Naive thymus-derived CD4-positive, alpha-beta T cell (primary cell): ENCODE data around the gene HOXD4. TPM values are rescaled to one million over a fixed set of nuclear protein-coding genes. Genes with fewer than 3 reads are reported as not detected.
A peak's percentile ranks its signal among the peaks of the same experiment; 100 is the strongest.

Experiments
- ATAC-seq: fragments of 150-1000 bp; cut with Tn5 transposase; 2 replicates; pipeline ENCODE4 v1.10.0; 2021; ENCODE audit warnings: mild to moderate bottlenecking, moderate library complexity
- CTCF ChIA-PET: fragments of 350-600 bp; sonication (Branson Sonifier 250); formaldehyde crosslinking; loops from one replicate; lab custom pipeline; 2021; ENCODE audit warnings: antibody characterized with exemption; lab: Charles Lee
- POLR2A ChIA-PET: fragments of 350-600 bp; sonication (Branson Sonifier 250); formaldehyde crosslinking; loops from one replicate; lab custom pipeline; 2021; ENCODE audit warnings: antibody characterized with exemption, inconsistent platforms; lab: Charles Lee
- DNase-seq, 9 donors: peaks; one replicate each; pipeline versions ENCODE4 v3.0.0 to v3.0.0-alpha.2; 2020 to 2022; ENCODE audit warnings: mixed read lengths in 1 of 9
- H3K27ac ChIP-seq: one replicate; pipeline ENCODE4 v1.7.0; 2013; ENCODE audit warnings: mild to moderate bottlenecking, low read depth, low read length, moderate library complexity
- H3K27me3 ChIP-seq, 2 donors: one replicate each; pipeline ENCODE4 v1.7.0; 2013; ENCODE audit warnings: low read length in 2 of 2, mild to moderate bottlenecking in 2 of 2, moderate library complexity in 2 of 2; ENCODE audit not compliant: control insufficient read depth in 2 of 2, insufficient read depth in 2 of 2
- H3K36me3 ChIP-seq, 3 experiments: 1 replicate in 2 of 3; 2 replicates in 1 of 3; pipeline ENCODE4 v1.7.0; 2013; ENCODE audit warnings: low read length in 3 of 3, mild to moderate bottlenecking in 3 of 3, moderate library complexity in 1 of 3; ENCODE audit not compliant: insufficient read depth in 3 of 3, control insufficient read depth in 2 of 3
- H3K4me1 ChIP-seq, 2 donors: one replicate each; pipeline ENCODE4 v1.7.0; 2013; ENCODE audit warnings: low read length in 2 of 2, mild to moderate bottlenecking in 2 of 2, moderate library complexity in 1 of 2; ENCODE audit not compliant: control insufficient read depth in 2 of 2, insufficient read depth in 2 of 2
- H3K4me3 ChIP-seq: 2 replicates; pipeline ENCODE4 v1.7.0; 2013; ENCODE audit warnings: mild to moderate bottlenecking, low read length
- H3K9me3 ChIP-seq, 3 experiments: 1 replicate in 2 of 3; 2 replicates in 1 of 3; pipeline ENCODE4 v1.7.0; 2013; ENCODE audit warnings: low read length in 3 of 3; ENCODE audit not compliant: control insufficient read depth in 2 of 3
- H3K27ac Mint-ChIP-seq, 9 donors: one replicate each; pipeline ENCODE4 v1.8.0; 2020 to 2022; ENCODE audit warnings: mixed read lengths in 9 of 9, mild to moderate bottlenecking in 8 of 9, moderate library complexity in 5 of 9, inconsistent platforms in 2 of 9
- H3K27me3 Mint-ChIP-seq, 5 donors: one replicate each; pipeline ENCODE4 v1.8.0; 2021 to 2022; ENCODE audit warnings: mixed read lengths in 5 of 5, mild to moderate bottlenecking in 1 of 5
- H3K36me3 Mint-ChIP-seq, 5 donors: one replicate each; pipeline ENCODE4 v1.8.0; 2020 to 2022; ENCODE audit warnings: mixed read lengths in 5 of 5, mild to moderate bottlenecking in 3 of 5, inconsistent platforms in 1 of 5
- H3K4me1 Mint-ChIP-seq, 7 donors: one replicate each; pipeline ENCODE4 v1.8.0; 2020 to 2022; ENCODE audit warnings: mixed read lengths in 7 of 7, mild to moderate bottlenecking in 3 of 7, inconsistent platforms in 1 of 7
- H3K4me3 Mint-ChIP-seq, 10 donors: one replicate each; pipeline ENCODE4 v1.8.0; 2020 to 2022; ENCODE audit warnings: mild to moderate bottlenecking in 10 of 10, mixed read lengths in 10 of 10, moderate library complexity in 6 of 10, inconsistent platforms in 2 of 10
- H3K9me3 Mint-ChIP-seq, 11 donors: one replicate each; pipeline ENCODE4 v1.8.0; 2020 to 2022; ENCODE audit warnings: mixed read lengths in 11 of 11, mild to moderate bottlenecking in 4 of 11, inconsistent platforms in 1 of 11, moderate library complexity in 1 of 11
- intact Hi-C, 2 donors: fragments of 100-400 bp; cut with micrococcal nuclease; formaldehyde crosslinking; loops; one replicate each; pipeline ENCODE4 v1.15.1; 2023
- polyA plus RNA-seq, 2 donors: library from polyadenylated mRNA; unstranded; fragments of 300-500 nt; fragmentation: Illumina TruSeq; gene quantifications; one replicate each; pipeline ENCODE4 v1.2.3, GENCODE V29; 2021
- total RNA-seq, 6 experiments: library from RNA in 5 of 6; stranded (reverse) in 5 of 6; gene quantifications; 1 replicate in 5 of 6; 2 replicates in 1 of 6; pipeline ENCODE4 v1.2.3 and lab custom pipeline; 2021 to 2026

The HOXD4 gene
- total RNA-seq: not detected
- polyA plus RNA-seq: not detected
- total RNA-seq (lab: John Stamatoyannopoulos, UW): not detected

DNA sequence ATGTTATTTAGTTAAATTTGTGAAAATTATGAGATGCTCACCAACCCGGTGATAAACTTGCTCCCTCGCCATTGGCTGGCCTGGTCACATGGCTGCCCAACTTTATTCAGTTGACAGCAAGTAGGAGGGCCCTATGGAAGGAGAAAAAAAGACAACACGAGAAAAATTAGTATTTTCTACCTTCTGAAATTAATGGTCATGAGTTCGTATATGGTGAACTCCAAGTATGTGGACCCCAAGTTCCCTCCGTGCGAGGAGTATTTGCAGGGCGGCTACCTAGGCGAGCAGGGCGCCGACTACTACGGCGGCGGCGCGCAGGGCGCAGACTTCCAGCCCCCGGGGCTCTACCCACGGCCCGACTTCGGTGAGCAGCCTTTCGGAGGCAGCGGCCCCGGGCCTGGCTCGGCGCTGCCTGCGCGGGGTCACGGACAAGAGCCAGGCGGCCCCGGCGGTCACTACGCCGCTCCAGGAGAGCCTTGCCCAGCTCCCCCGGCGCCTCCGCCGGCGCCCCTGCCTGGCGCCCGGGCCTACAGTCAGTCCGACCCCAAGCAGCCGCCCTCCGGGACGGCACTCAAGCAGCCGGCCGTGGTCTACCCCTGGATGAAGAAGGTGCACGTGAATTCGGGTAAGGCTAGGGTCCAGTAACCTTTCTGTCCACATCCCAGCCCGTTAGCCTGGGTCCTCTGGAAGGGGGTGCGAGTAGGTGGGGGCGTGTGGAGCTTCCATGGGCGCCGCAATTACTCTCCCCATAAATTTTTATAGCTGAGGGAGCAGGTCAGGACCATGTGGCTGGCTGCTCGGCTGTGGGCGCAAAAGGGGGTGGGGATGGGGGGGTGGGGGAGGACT is at the start of gene HOXD4:
Gene HOXD4 (plus strand): TSS at position 109 of the 846 bp plus-strand sequence. CDS start 84 bp downstream, at position 193.
- H3K4me3 ChIP-seq: no peak within 1 kb of the TSS
- POLR2A ChIA-PET: no interaction called here
- H3K36me3 Mint-ChIP-seq: no peaks in the 10 kb centered on the region
- H3K9me3 Mint-ChIP-seq: peaks cover 0 to 7% (median 0%) of the 10 kb centered on the region in 11 donors
- peaks cover 0 to 16% (median 8%) of the 10 kb centered on the region in 7 donors for H3K4me1 Mint-ChIP-seq
- H3K27ac ChIP-seq: no peak within 1 kb of the TSS
- peak within 1 kb of the TSS in 5 of 10 donors; percentile 2 to 23 (median 15) for H3K4me3 Mint-ChIP-seq
- CTCF ChIA-PET: no interaction called here
- no peaks in the 10 kb centered on the region for H3K4me1 ChIP-seq
- DNase-seq (no peak), ATAC-seq (no peak)
- no peaks in the 10 kb centered on the region for H3K9me3 ChIP-seq
- peaks cover 10 to 45% of the 10 kb centered on the region in 2 donors for H3K27me3 ChIP-seq
- no peak within 1 kb of the TSS for H3K27ac Mint-ChIP-seq
- intact Hi-C loops: no loop called here
- peaks cover 79 to 95% (median 86%) of the 10 kb centered on the region in 5 donors for H3K27me3 Mint-ChIP-seq
- H3K36me3 ChIP-seq: no peaks in the 10 kb centered on the region

DNA sequence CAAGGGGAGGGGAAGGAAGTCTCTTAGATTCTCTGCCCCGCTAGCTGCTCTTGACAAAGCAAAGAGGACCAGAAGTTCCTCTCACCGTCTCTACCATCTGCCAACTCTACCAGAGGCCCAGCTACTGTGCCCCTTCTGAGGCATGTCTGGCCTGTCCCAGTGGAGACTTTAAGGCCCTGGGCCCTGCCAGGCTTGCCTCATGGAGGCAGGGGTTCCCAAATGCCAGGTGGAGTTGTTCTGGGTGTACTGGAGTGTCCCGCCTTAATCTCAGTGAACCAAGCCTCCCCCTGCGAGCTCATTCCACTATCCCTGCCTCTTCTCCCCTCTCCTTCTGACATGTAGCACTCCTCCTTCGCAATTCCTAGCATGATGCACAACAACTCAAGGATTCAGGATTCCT is 49.5 kb upstream of the HOXD4 start:
- Histone ChIP-seq H3K4me1 (peaks cover 7 to 17% of the 10 kb centered on the region in 2 donors), H3K4me3 (no peak overlapping the region), H3K36me3 (no peaks in the 10 kb centered on the region), H3K27ac (no peak overlapping the region), H3K27me3 (peaks cover 22 to 53% of the 10 kb centered on the region in 2 donors), H3K9me3 (no peaks in the 10 kb centered on the region)
- no peak for ATAC-seq
- peaks cover 19 to 39% (median 27%) of the 10 kb centered on the region in 7 donors for H3K4me1 Mint-ChIP-seq
- H3K27me3 Mint-ChIP-seq: peaks cover 83 to 92% (median 88%) of the 10 kb centered on the region in 5 donors
- intact Hi-C loops: no loop called here
- ChIA-PET CTCF (no interaction called here), POLR2A (no interaction called here)
- peak in 1 of 9 donors; percentile 12 for DNase-seq
- peaks cover 0 to 5% (median 3%) of the 10 kb centered on the region in 5 donors for H3K36me3 Mint-ChIP-seq
- no peak overlapping the region for H3K4me3 Mint-ChIP-seq
- H3K27ac Mint-ChIP-seq: no peak overlapping the region
- peaks cover 0 to 20% (median 2%) of the 10 kb centered on the region in 11 donors for H3K9me3 Mint-ChIP-seq

DNA sequence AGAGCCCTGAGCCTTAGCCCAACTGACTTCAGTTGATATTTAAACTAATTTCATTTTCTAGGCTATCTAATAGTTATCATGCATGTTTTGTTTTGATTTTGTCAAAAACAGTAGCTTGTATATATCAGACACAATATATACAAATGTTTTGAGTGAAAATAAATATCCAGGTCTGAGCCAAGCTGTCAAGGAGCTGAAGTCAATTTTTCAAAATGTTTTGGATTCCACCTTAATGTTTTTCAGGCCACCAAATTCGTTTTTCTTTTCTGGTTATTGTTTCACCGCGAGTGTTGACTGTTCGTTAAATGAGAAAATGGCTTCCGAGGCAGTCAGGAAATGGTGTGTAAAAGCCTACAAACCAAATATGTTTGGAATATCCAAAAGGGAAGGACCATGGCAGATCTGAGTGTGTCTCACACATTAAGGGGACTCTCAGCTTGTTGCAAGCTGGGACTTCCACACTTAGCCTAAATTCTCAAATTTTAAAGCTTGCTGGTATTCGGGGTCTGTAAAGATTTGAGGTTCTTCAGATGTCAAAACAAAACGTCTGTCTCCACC is 49.0 kb upstream of the HOXD4 start:
- Histone ChIP-seq H3K27me3 (peaks cover 17 to 56% of the 10 kb centered on the region in 2 donors), H3K27ac (no peak overlapping the region), H3K9me3 (no peaks in the 10 kb centered on the region), H3K4me1 (peaks cover 2 to 15% of the 10 kb centered on the region in 2 donors), H3K4me3 (no peak overlapping the region), H3K36me3 (no peaks in the 10 kb centered on the region)
- Mint-ChIP-seq H3K27ac (no peak overlapping the region), H3K4me1 (peaks cover 18 to 38% (median 25%) of the 10 kb centered on the region in 7 donors), H3K9me3 (peaks cover 0 to 20% (median 2%) of the 10 kb centered on the region in 11 donors), H3K4me3 (peak overlapping the region in 1 of 10 donors; percentile 3), H3K27me3 (peaks cover 81 to 92% (median 87%) of the 10 kb centered on the region in 5 donors), H3K36me3 (peaks cover 0 to 5% (median 3%) of the 10 kb centered on the region in 5 donors)
- ChIA-PET CTCF (no interaction called here), POLR2A (interaction anchor here (1.0 kb wide), 1 partner anchor 26 kb away, joined by 3 read pairs; no protein-coding TSS in a partner anchor)
- intact Hi-C loops: no loop called here
- ATAC-seq: no peak
- no peak for DNase-seq

DNA sequence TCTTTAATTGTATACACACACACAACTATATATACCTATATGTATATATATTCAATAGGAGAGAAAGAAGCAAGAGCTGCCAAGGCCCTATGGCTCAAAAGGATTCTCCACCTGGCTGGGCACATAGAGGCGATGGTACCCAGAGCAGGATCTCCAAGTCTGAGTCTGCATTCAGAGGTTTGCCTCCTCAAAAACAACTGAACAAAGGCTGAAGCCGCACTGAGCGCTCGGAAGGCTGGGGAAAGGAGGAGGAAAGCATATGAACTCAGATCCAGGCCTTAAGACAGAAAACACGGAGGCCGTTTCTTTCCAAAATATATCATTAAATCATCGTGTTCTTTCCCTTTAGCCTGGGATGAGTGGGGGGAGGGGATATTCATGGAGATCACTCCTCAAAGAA is 48.2 kb upstream of the HOXD4 start:
- H3K27ac ChIP-seq: no peak overlapping the region
- H3K4me3 Mint-ChIP-seq: peak overlapping the region in 1 of 10 donors; percentile 1
- intact Hi-C loops: no loop called here
- peaks cover 0 to 5% (median 3%) of the 10 kb centered on the region in 5 donors for H3K36me3 Mint-ChIP-seq
- H3K27ac Mint-ChIP-seq: no peak overlapping the region
- ChIA-PET CTCF (no interaction called here), POLR2A (interaction anchor here (1.0 kb wide), 1 partner anchor 25 kb away, joined by 3 read pairs; no protein-coding TSS in a partner anchor)
- no peak overlapping the region for H3K4me3 ChIP-seq
- no peaks in the 10 kb centered on the region for H3K9me3 ChIP-seq
- H3K27me3 Mint-ChIP-seq: peaks cover 73 to 85% (median 79%) of the 10 kb centered on the region in 5 donors
- peaks cover 0 to 14% of the 10 kb centered on the region in 2 donors for H3K4me1 ChIP-seq
- peaks cover 13 to 52% of the 10 kb centered on the region in 2 donors for H3K27me3 ChIP-seq
- ATAC-seq: no peak
- no peaks in the 10 kb centered on the region for H3K36me3 ChIP-seq
- H3K9me3 Mint-ChIP-seq: peaks cover 0 to 20% (median 2%) of the 10 kb centered on the region in 11 donors
- H3K4me1 Mint-ChIP-seq: peaks cover 13 to 31% (median 18%) of the 10 kb centered on the region in 7 donors
- DNase-seq: no peak

DNA sequence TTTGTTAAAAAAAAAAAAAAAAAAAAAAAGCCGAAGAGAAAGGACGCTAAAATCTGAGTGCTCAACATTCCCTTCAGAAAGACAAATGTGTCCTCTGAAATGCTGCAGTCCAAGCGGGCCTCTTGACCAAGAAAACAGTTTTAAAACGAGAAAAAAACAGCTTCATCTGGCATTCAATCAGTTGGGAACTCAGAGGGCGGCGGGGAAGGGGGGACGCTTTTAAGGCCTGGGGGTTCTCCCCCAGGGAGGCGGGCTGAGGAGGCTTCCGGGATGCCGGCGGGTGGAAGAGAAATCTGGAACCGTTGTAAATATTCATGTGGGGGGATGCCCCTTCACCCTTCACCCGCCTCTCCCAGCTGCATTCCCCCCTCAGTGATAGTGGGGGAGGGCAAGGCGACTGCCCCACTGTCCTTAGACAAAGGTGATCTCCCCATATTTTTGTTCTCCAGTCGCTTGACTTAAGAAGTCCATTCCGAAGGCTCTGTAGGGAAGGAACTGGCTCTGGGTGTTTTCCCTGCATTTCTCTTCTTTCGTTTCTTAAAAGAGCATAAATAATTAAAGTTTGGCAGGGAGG is 47.5 kb upstream of the HOXD4 start:
- Mint-ChIP-seq H3K4me3 (peak overlapping the region in 2 of 10 donors; percentile 14 to 23), H3K9me3 (peaks cover 0 to 20% (median 2%) of the 10 kb centered on the region in 11 donors), H3K27ac (peak overlapping the region in 1 of 9 donors; percentile 11), H3K4me1 (peaks cover 14 to 37% (median 20%) of the 10 kb centered on the region in 7 donors), H3K27me3 (peaks cover 74 to 86% (median 79%) of the 10 kb centered on the region in 5 donors), H3K36me3 (peaks cover 0 to 7% (median 4%) of the 10 kb centered on the region in 5 donors)
- ATAC-seq: no peak
- Histone ChIP-seq H3K27ac (no peak overlapping the region), H3K4me3 (no peak overlapping the region), H3K36me3 (no peaks in the 10 kb centered on the region), H3K9me3 (no peaks in the 10 kb centered on the region), H3K4me1 (peaks cover 0 to 14% of the 10 kb centered on the region in 2 donors), H3K27me3 (peaks cover 8 to 52% of the 10 kb centered on the region in 2 donors)
- ChIA-PET POLR2A (no interaction called here), CTCF (no interaction called here)
- intact Hi-C loops: no loop called here
- no peak for DNase-seq
